Mucosa of gallbladder (tissue), 1 donor: Measurements from ENCODE around the gene RNF144B. TPM values are rescaled to one million over a fixed set of nuclear protein-coding genes. Genes with fewer than 3 reads are reported as not detected.
A peak's percentile ranks its signal among the peaks of the same experiment; 100 is the strongest.
"Not testable (repeated sequence)": the region's sequence is repeated elsewhere in the genome, so short reads cannot be mapped to it uniquely, and the experiment has no call there.

Experiments used
- DNase-seq: peaks from one replicate; pipeline ENCODE4 v3.0.0-alpha.2; 2020; ENCODE audit warnings: low spot score
- total RNA-seq: library from RNA; stranded (reverse); gene quantifications from one replicate; pipeline ENCODE4 v1.2.1, GENCODE V29; 2021
- donor health status: DM: no; HTN: no; CAD: no.

The RNF144B gene
- total RNA-seq, 1 donor from 2014 or later, result 33.9 TPM

DNA sequence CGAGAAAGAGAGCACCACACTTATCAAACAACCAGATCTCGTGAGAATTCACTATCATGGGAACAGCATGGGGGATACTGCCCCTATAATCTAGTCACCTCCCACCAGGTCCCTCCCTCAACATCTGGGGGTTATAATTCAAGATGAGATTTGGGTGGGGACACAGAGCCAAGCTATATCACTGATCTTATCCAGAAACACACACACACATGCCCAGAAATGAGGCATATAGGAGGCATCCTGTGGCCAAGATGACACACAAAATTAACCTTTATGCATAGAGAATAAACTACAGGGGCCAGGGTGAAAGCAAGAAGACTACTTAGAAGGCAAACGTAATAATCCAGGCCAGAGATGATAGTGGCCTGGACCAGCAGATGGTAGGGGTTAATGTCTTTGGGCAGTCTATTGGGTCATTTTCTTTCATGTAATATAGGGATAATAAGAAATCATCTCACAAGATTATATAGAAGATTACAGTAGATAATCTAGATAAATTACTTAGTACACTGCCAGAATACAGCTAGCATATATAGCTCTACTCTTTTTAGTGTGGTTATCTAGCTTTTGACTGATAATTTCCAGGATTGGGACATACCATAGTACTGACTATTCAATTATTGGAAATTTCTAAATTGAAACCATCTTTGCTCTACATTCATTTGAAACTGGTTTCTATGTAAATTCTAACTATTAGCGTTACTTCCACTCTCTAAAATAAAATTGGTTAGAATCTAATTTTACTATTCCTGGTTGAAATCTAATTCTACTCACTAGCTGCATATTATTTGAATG is 20.0 kb downstream of the RNF144B start:
- DNase-seq, result no peak

DNA sequence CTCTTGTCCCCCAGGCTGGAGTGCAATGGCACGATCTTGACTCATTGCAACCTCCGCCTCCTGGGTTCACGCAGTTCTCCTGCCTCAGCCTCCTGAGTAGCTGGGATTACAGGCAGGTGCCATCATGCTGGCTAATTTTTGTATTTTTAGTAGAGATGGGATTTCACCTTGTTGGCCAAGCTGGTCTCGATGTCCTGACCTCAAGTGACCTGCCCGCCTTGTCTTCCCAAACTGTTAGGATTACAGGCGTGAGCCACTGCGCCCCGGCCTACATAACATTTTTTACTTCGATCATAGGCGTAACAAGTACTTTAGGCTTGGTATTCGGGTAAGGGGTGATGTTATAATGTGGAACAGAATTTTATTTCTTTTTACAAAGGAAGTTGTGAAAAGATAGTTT is 22.5 kb downstream of the RNF144B start:
- not testable (repeated sequence) for DNase-seq

DNA sequence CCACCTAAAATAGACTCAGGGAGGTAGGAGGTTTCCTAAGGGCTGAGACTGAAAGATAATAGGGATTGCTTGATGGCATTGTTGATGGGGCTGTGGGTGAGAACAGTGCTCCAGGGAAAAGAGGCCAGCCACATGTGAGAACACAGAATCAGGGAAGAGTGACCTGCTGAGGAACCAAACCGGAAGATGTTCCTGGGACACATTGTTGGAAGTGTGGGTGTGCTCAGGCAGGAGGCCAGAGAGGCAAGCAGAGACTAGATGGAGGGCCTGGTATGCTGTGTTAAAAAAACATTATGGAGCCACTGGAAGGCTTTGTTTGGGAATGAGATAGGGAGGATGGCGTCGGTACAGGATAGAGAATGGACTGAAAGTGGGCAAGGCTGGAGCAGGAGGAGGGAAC is 23.3 kb downstream of the RNF144B start:
- no peak for DNase-seq

DNA sequence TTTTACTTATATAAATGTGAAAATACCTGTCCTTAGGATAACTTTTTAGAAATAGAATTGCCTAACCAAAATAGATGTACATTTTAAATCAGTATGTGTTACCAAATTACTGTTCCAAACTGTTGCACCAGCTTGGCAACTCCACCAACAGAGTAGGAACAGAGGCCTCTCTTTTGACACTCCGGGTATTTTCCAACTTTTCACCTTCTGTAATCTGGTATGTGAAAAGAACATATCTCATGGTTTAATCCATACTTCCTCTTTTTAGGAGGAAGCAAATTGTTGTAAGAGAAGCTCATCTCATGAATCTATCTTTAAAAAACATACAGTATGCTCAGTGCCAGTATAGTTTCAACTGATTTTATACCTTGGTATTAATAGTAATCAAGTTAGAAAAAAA is 24.9 kb downstream of the RNF144B start:
- DNase-seq, result no peak

DNA sequence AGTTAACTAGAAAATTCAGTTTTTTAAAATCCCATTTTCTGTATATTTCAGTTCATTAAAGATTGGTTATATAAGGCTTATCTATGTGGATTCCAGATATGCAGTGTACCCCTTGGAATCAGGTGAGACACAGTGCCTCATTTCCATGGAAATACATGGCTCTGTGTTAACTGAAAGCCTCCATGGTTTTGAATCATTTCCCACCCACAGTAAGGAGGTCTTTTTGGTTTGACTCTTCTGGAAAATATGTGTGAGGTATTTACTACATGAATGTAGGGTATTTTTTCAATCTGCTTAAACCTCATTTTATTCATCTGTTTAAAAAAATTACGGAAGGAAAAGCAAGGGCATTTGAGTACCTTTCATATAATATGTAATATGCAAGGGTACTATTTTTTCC is 25.5 kb downstream of the RNF144B start:
- no peak for DNase-seq

DNA sequence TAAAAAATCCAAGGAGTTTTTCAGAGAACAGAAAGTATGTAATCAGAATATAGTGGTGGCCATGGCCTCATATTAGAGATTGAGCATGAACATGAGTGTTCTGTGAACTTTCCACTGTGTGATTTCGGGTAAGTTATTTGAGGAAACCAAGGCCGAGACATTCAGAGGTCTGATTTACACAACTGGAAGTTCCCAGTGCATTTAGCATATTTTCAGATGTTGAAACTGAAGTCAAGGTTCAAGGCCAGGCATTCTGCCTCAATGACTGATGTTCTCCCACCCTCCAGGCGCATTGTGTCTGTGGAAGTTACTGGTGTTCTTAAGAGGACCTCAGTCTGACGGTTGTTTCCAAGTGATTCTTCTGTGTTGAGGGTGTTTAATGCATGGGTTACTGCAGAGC is 26.2 kb downstream of the RNF144B start:
- DNase-seq, result no peak

DNA sequence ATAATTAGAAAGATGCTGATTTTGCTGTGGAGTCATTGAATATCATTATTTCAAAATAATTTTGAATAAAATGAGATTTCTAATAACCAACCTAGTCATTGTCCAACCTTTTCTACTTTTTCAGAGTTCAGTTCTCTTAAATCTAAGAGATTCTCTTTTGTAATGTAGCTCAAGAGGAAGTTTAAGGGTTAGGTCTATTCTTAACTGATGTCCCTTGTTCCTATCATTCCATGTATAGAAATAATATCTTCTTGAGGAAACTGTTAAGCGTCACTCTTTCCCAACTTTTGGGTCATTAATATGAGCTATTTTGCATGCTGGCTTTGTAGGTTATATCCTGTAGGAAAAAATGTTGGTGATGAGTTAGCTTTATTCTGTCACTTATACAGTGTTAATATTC is 27.0 kb downstream of the RNF144B start:
- no peak for DNase-seq

DNA sequence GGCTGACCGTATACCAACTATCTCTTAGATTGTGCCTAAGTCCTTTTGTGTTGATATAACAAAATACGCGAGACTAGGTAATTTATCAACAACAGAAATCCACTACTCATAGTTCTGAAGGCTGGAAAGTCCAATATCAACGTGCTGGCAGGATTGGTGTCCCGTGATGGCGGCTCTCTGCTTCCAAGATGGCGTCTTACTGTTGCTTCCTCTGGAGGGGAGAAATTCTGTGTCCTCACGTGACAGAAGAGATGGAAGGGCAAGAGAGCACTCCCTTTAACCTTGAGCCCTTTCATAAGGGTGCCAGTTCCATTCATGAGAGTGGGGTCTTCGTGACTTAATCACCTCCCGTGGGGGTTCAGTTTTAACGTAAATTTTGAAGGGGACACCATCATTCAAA is 28.1 kb downstream of the RNF144B start:
- DNase-seq, result no peak

DNA sequence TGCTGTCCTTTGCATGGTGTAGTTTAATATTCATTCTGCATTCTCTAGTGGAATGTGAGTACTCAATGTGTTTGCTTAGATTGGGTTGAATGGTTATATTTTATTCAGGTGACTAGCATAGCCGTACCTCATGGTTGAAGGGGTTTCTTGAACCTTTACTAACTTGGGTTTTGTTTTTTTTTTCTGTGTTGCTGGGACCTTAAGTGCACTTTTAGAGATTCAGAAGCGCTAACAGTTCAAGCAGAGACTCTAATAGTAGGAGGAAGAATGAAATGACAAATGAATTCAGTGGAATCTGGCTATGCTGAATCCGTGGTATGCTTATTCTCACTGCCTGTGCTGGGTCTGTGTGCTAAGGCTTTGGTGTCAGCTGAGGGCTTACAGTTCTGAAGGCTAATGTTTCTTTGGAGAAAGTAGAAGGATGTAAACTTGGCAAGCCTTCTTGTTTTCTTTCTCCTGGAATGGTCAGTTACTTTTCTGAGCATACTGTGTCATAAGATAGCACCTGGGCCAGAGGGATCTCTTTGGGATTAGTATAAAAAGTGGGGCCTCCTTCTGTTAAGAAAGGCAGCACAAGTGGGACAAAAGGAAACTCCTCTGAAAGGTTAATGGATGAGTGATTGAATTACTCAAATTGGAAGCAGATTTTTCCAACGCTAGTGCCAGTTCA is 28.7 kb downstream of the RNF144B start:
- DNase-seq, result no peak

DNA sequence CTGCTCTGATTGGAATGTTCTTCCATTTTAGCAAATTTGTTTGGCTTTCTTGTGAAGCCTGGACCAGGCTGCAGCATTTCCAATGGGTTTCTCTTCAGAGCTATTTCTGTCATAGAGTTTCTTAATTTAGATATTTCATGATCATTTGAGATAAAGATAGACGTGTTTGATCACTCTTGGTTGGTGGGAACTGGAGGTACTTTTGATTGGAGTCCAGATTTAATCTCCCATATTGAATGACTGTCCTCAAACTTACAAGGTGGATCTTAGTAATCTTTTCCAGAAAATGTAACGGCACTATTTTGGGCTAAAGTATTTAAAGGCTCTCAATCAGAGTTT is 29.2 kb downstream of the RNF144B start:
- DNase-seq, result no peak

DNA sequence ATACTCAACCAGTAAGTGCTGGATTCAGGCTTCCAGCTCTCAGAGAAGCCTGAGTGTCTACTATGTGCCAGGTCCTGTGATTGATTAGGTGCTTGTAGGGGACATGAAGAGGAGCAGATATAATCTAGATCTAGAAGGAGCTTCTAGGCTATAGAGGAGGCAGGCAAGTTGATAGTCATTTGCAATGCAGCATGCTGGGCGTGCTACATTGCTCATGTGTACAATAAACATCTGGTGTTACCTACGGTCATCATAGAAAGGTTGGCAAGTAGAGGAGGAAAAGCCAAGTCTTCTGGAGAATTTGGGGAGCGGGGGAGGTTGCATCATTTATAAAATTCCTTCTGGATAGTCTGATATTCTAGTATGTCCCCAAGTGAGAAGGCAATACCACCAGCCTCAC is 33.2 kb downstream of the RNF144B start:
- DNase-seq, result no peak

DNA sequence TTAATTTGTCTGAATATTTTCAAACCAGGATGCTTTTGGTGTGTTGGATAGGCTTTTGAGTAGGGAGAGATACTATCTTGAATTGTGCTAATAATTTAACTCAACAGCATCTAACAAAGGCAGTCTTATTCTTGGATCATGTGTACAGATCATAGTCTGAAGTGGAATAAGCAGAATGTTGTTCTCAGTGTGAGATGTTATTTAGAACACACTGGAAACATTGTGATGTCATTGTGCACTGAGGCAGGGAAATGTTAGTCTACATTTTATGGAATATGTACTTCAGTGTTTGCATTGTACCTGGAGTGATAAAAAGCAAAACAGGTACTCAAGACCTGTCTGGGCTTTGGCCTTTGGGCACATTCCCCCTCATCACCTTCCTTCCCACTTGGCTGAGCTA is 35.0 kb downstream of the RNF144B start:
- DNase-seq, result no peak

DNA sequence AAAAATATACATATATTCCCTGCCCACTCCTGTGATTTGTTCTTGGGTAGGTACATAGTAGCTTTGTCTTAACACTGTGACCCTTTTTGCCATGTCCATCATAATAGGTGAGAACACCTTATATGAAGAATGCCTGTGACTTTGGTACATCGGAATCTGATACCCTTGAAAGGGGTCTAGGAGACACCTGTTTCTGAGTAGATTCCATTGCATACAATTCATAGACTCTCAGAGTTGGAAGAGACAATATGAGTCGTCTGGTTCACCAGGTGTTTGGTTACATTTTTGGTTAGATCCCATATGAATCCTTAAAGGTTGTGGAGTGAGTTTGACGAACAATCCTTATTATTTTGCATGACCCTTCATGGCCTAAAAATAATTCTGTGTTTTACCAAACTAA is 36.3 kb downstream of the RNF144B start:
- no peak for DNase-seq

DNA sequence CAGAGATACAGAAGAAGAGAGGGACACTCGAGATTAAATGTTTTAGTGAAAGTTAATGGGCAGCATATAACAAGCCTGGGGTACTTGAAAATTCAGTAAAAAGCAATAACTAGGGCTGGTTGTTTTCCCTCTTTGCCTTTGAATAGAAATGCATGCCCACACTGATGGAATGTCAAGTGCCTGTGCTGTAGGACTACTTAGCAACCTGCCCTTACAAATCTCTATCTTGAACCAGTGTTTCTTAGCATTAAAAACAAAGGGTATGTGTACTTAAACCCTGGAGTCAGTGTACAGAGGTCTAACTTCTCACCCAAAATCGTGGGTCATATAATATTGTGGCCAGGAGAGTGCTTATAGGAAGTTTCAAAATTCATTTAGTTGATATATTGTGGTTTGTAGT is 37.1 kb downstream of the RNF144B start:
- DNase-seq, result no peak

DNA sequence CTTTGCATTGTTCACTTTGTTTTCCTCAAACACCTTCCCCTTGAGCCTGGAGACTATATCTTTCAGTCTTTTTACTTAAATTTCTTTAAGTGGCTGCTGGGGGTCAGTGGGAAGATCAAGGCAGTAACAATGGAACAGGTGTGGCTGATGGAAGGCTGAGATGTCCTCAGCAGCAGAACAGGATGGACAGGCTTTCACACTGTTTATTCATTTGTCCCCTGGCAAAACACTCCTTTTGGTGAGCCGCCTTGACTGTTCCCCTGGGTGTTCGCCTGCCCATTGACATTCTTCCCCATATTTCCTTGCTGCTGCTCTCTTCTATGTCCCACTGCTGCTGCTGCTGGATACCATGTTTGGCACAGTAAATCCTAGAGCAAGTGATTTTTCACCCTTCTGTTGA is 38.1 kb downstream of the RNF144B start:
- peak; percentile 12 for DNase-seq

DNA sequence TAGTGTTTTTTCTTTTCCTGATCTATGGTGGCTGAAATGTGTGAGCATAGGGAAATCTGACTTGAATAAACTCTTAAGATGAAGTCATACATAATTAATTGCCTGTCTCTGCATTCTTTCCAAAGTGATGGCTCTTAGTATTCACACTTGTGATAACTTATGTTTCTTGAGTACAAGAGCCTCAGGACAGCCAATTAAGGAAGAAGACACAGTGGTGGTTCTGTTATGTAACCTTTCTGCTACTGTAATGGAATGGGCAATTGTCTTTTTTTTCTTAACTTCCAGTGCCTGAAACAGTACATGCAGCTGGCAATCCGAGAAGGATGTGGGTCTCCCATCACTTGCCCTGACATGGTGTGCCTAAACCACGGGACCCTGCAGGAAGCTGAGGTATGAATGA is 40.1 kb downstream of the RNF144B start:
- DNase-seq, result no peak

DNA sequence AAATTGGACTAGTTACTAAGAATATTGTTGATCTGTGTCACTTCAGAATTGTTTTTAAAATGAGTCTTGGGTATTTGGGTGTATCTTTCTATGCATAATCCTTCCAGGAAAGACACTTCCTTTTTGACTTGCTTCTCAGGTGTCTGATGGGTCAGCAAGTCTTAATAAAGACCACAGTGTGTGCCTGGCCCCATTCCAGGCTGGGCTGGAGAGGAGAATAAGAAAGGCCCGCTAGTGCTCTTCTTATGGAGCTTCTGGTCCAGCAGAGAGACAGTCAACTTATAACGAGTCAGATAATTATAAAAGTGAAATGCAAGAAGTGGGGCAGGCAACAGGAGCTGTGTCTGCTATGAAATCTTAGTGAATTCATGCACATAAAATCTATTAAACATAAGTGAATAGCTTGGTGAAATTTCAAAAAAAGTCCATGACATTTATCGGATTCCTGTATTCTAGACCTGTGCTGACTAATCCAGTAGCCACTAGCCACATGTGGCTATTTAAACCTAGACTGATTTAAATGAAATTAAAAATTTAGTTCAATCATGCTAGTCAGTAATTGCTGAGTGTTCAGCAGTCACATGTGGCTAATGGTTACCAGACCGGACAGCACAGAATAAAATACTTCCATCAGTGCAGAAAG is 42.6 kb downstream of the RNF144B start:
- no peak for DNase-seq

DNA sequence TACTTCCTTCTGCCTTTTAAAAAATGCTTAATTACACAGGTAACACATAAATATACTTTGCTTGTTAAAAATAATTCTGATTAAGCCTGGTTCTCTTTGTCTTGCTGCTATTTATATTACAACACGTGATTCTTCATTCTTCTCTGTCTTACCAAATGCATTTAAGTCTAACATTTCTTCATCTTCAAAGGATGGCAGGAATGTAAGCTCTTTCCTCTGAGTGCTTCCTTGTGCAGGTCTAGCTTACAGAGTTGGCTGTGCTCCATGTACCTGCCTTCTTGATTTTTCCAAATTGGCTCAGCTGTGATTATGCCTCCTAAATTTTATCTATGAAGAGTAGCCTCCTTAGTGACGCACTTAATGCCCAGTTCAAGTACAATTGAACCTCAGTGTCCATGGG is 44.4 kb downstream of the RNF144B start:
- DNase-seq, result no peak

DNA sequence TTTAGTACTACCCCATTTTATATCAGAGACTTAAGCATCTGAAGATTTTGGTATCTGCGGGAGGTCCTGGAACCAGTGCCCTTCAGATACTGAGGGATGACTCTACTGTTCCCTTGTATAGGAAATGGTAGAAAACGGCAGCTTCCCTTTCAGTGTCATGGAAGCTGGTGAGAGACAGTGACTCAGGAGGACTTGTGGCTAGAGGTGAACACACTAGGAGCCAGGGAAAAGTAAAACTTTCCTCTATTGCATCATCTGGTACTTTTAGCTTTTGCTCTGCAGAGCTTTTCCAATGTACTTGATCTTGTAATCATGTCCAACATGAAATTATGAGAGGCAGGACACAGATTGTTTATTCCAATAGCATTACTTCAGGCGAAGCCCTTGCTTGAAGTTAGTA is 45.0 kb downstream of the RNF144B start:
- DNase-seq, result no peak

DNA sequence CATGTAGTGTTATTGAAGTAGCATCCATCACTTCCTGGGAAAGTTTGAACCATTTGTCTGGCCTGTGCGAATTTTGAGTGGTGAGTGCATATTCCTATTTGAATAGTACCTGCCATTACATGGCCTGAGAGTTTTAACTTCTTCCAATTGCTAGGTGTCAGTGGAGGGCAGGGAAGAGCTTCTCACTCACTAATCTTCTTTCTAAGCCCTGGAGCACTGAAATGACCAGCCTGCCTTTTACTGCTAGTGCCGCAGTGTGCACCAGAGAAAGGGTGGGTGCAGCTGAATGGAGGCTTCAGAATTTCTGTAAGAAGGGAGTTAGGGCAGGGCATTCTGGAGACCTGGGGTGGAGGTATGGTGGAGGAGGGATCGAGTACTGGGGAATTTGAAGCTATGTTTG is 45.5 kb downstream of the RNF144B start:
- DNase-seq, result no peak

DNA sequence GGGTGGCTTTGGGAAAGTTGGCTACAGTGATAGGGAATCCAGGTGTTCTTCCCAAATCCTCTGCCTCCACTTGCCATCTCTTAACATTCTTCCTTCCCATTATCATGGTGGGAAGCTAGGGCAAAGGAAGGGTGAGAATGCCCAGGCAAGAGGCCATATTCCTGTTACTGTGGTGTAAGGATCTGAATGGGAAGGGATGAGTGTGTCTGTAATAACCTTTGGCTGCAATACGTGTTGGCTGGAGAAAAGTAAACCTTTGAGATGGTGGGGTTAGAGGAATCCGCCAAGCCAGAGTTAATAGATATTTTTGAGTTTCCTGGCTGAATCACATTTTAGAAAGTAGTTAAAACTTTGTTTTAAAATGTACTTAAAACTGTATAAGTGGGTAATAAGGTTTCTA is 45.9 kb downstream of the RNF144B start:
- DNase-seq, result no peak

DNA sequence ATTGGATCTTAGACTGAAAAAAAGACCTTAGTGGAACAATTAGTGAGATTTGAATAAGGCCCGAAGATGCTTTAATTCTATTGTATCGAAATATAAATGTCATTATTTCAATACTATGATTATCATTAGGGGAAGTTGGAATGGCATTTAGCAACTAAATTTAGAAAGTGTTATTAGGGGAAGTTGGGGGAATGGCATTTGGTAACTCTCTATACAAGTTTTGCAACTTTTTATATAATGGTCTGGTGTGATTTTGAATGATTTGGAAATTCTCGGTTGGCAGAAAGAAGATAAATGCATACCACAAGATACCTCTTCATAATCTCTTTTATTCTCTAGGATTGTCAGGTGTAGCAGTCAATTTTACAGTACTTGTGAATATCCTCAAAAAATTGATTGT is 49.2 kb downstream of the RNF144B start:
- no peak for DNase-seq

DNA sequence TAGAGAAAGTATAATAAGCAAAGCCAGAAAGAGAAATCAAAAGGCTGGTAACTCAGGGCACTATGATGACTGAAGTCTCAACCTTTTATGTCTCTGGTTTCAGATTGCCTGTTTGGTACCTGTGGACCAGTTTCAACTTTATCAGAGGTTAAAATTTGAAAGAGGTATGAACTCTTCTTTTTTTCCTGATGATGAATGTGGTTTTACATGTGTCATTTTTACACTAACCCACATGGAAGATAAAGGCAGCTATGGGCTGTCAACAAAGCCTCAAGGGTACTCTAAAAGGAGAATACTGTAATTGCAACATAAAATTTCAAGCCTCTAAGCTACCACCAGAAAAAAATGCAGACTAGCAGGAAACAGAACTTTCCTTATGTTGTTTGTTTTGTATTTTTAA is 52.4 kb downstream of the RNF144B start:
- DNase-seq, result no peak
